DND-41 (cell line): ENCODE measurements around the gene USP32.

ENCODE experiments used
- EZH2 ChIP-seq: IDR thresholded peaks from 3 replicates; pipeline ENCODE4 v1.6.1; 2012; ENCODE audit warnings: borderline replicate concordance, low read depth, mild to moderate bottlenecking, moderate library complexity, low read length, inconsistent platforms; ENCODE audit not compliant: severe bottlenecking
- TF ChIP-seq, protein P1 (sequence below): IDR thresholded peaks from 2 replicates; pipeline ENCODE4 v1.5.1; 2012; ENCODE audit warnings: borderline replicate concordance, low read length, moderate library complexity, mild to moderate bottlenecking; ENCODE audit not compliant: poor library complexity, severe bottlenecking; ENCODE audit errors: extremely low read depth

DNA sequence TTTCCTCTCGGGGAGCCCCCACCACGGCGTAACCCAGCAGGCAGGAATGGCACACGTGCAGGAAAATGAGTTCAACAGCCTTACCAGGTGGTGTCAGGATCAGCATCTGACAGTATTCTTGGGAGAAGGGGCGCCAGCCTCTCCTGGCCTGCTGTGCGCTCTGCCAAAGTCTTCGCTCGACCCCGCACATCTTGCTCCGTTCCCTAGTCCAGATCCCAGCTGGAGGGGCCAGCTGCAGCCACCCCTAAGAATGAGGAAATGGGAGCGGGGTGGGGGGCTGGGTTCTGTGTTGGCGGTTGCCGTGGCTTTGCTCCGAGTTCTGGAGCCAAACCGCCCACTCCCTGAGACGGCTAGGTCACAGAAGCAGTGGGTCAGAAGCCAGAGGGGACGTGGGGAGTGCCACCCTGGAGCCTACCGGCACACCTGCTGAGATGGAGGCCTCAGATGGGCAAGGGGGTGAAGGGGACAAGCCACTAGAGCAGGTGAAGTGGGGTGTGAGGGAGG is 30.3 kb upstream of the USP32 start, which contains the start of gene CHCT1:
- TF ChIP-seq, protein P1, sequence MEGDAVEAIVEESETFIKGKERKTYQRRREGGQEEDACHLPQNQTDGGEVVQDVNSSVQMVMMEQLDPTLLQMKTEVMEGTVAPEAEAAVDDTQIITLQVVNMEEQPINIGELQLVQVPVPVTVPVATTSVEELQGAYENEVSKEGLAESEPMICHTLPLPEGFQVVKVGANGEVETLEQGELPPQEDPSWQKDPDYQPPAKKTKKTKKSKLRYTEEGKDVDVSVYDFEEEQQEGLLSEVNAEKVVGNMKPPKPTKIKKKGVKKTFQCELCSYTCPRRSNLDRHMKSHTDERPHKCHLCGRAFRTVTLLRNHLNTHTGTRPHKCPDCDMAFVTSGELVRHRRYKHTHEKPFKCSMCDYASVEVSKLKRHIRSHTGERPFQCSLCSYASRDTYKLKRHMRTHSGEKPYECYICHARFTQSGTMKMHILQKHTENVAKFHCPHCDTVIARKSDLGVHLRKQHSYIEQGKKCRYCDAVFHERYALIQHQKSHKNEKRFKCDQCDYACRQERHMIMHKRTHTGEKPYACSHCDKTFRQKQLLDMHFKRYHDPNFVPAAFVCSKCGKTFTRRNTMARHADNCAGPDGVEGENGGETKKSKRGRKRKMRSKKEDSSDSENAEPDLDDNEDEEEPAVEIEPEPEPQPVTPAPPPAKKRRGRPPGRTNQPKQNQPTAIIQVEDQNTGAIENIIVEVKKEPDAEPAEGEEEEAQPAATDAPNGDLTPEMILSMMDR: no peak
- TF ChIP-seq EZH2: no peak
